Measurements from ENCODE around the gene CEP83.

DNA sequence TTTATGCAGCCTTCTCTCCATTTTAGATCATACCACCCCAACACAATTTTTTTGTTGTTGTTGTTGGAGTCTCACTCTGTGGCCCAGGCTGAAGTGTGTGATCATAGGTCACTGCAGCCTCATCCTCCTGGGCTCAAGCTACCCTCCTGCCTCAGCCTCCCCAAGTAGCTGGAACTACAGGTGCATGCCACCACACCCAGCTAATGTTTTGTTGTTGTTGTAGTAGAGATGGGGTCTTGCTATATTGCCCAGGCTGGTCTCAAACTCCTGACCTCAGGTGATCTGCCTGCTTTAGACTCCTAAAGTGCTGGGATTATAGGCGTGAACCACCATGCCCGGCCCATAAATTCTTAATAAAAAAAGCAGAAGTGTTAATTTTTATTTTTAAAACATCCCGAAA, 199.7 kb downstream of the CEP83 start:
- no peak for TF ChIP-seq STAT1 (IDR thresholded peaks at IDR 0.05; ENCODE audit: unreplicated experiment)
- TF ChIP-seq POLR2AphosphoS5 (IDR thresholded peaks at IDR 0.05; ENCODE audit: low read depth): no peak
- no peak for TF ChIP-seq JUNB (IDR thresholded peaks at IDR 0.05; ENCODE audit: unreplicated experiment)
- TF ChIP-seq, protein P1, sequence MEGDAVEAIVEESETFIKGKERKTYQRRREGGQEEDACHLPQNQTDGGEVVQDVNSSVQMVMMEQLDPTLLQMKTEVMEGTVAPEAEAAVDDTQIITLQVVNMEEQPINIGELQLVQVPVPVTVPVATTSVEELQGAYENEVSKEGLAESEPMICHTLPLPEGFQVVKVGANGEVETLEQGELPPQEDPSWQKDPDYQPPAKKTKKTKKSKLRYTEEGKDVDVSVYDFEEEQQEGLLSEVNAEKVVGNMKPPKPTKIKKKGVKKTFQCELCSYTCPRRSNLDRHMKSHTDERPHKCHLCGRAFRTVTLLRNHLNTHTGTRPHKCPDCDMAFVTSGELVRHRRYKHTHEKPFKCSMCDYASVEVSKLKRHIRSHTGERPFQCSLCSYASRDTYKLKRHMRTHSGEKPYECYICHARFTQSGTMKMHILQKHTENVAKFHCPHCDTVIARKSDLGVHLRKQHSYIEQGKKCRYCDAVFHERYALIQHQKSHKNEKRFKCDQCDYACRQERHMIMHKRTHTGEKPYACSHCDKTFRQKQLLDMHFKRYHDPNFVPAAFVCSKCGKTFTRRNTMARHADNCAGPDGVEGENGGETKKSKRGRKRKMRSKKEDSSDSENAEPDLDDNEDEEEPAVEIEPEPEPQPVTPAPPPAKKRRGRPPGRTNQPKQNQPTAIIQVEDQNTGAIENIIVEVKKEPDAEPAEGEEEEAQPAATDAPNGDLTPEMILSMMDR (conservative IDR thresholded peaks at IDR 0.05; ENCODE audit: low read depth in 2 of 2): no peak
- TF ChIP-seq, protein P2, sequence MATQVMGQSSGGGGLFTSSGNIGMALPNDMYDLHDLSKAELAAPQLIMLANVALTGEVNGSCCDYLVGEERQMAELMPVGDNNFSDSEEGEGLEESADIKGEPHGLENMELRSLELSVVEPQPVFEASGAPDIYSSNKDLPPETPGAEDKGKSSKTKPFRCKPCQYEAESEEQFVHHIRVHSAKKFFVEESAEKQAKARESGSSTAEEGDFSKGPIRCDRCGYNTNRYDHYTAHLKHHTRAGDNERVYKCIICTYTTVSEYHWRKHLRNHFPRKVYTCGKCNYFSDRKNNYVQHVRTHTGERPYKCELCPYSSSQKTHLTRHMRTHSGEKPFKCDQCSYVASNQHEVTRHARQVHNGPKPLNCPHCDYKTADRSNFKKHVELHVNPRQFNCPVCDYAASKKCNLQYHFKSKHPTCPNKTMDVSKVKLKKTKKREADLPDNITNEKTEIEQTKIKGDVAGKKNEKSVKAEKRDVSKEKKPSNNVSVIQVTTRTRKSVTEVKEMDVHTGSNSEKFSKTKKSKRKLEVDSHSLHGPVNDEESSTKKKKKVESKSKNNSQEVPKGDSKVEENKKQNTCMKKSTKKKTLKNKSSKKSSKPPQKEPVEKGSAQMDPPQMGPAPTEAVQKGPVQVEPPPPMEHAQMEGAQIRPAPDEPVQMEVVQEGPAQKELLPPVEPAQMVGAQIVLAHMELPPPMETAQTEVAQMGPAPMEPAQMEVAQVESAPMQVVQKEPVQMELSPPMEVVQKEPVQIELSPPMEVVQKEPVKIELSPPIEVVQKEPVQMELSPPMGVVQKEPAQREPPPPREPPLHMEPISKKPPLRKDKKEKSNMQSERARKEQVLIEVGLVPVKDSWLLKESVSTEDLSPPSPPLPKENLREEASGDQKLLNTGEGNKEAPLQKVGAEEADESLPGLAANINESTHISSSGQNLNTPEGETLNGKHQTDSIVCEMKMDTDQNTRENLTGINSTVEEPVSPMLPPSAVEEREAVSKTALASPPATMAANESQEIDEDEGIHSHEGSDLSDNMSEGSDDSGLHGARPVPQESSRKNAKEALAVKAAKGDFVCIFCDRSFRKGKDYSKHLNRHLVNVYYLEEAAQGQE (IDR thresholded peaks at IDR 0.05; ENCODE audit: unreplicated experiment): no peak
- no peak for TF ChIP-seq EZH2 (IDR thresholded peaks at IDR 0.05; ENCODE audit: low read depth, unreplicated experiment)

Data from GM23338 (cell line).